ENCODE data around the gene MYO9B.

Gene MYO9B

GRCh38 chr19:17075864-17076542 is 426 bp downstream of the MYO9B start:
- peak overlapping the region; percentile 97 for H3K4me3 Mint-ChIP-seq
- H3K9me3 Mint-ChIP-seq: no peaks in the 10 kb centered on the region
- peaks cover 14% of the 10 kb centered on the region for H3K36me3 Mint-ChIP-seq (ENCODE audit: low read depth)
- peaks cover 70% of the 10 kb centered on the region for H3K4me1 Mint-ChIP-seq
- H3K27ac Mint-ChIP-seq: peak overlapping the region; percentile 68
- H3K27me3 Mint-ChIP-seq (ENCODE audit: low read depth, poor library complexity): no peaks in the 10 kb centered on the region
- no peak for TF ChIP-seq CTCF (IDR thresholded peaks at IDR 0.05)
- DNase-seq: no peak

GRCh38 chr19:17076543-17076991 is 990 bp downstream of the MYO9B start:
- Mint-ChIP-seq H3K27ac (peak overlapping the region; percentile 72), H3K4me3 (peak overlapping the region; percentile 97), H3K27me3 (ENCODE audit: low read depth, poor library complexity) (no peaks in the 10 kb centered on the region), H3K4me1 (peaks cover 67% of the 10 kb centered on the region), H3K36me3 (ENCODE audit: low read depth) (peaks cover 10% of the 10 kb centered on the region), H3K9me3 (no peaks in the 10 kb centered on the region)
- peak; percentile 20 for DNase-seq
- no peak for TF ChIP-seq CTCF (IDR thresholded peaks at IDR 0.05)

DNA sequence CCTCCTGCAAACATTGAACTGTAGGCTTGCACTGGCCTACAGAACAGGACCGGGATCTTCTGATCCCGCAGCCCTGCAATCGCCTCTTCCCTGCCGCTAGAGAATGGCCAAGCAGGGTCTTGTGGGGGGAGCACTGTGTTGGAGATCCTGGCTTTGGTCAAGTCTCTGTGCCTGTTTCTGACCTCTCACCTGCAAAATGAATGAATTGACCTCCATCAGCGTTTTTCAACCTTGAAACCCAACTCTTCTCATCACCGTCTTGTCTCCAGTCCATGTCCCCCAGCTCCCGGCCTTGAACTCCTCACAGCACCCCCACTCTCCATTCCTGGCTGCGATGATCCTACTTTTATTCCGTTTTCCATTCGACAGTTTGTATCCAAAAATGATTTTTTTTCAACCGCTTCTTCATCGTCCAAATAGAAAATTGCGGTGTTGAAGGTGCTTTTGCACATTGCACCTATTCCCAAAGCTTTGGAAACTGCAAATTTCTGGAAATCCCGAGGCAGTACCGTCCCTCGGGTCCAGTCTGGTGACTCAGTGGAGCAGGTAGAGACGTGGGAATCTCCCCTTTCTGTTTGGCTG is 2.0 kb downstream of the MYO9B start:
- no peak for DNase-seq
- H3K4me1 Mint-ChIP-seq: peaks cover 75% of the 10 kb centered on the region
- H3K36me3 Mint-ChIP-seq (ENCODE audit: low read depth): peaks cover 8% of the 10 kb centered on the region
- H3K9me3 Mint-ChIP-seq: no peaks in the 10 kb centered on the region
- H3K27me3 Mint-ChIP-seq (ENCODE audit: low read depth, poor library complexity): no peaks in the 10 kb centered on the region
- H3K4me3 Mint-ChIP-seq: peak overlapping the region; percentile 97
- H3K27ac Mint-ChIP-seq: peak overlapping the region; percentile 43
- TF ChIP-seq CTCF (IDR thresholded peaks at IDR 0.05): no peak

DNA sequence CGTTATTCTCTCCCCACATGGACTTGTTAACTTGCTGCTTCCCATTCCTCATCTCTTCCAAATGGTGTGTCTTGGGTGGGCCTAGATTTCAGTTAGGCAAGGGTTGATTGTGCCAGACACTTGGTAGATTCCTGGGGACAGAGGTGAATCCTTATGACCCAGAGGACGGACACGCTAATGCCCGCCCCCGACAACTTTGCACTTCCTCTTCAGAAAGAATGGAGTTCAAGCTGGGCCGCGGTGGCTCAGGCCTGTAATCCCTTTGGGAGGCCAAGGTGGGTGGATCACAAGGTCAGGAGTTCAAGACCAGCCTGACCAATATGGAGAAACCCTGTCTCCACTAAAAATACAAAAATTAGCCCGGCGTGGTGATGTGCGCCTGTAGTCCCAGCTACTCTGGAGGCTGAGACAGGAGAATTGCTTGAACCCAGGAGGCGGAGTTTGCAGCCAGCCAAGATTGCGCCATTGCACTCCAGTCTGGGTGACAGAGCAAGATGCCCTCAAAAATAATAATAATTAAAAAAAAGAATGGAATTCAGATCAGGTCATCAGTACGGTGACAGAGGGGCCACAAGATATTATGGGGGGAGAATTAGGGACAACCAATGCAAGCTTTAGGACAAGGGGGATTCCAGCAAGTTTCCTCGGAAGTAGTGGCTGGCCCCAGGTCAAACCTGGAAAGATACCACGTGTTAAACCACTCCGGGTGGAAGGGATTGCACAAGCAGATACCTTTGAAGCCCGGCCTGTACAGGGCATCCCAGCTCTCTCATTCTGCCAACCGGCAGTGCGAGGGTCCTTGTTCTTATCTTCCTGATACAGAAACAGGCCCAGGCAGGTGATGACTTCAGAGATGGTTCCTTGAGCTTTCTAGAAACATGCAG is 2.7 kb downstream of the MYO9B start:
- no peaks in the 10 kb centered on the region for H3K9me3 Mint-ChIP-seq
- no peak for DNase-seq
- peaks cover under 1% of the 10 kb centered on the region for H3K36me3 Mint-ChIP-seq (ENCODE audit: low read depth)
- TF ChIP-seq CTCF (IDR thresholded peaks at IDR 0.05): no peak
- peaks cover 68% of the 10 kb centered on the region for H3K4me1 Mint-ChIP-seq
- no peak overlapping the region for H3K27ac Mint-ChIP-seq
- H3K27me3 Mint-ChIP-seq (ENCODE audit: low read depth, poor library complexity): no peaks in the 10 kb centered on the region
- H3K4me3 Mint-ChIP-seq: peak overlapping the region; percentile 97

DNA sequence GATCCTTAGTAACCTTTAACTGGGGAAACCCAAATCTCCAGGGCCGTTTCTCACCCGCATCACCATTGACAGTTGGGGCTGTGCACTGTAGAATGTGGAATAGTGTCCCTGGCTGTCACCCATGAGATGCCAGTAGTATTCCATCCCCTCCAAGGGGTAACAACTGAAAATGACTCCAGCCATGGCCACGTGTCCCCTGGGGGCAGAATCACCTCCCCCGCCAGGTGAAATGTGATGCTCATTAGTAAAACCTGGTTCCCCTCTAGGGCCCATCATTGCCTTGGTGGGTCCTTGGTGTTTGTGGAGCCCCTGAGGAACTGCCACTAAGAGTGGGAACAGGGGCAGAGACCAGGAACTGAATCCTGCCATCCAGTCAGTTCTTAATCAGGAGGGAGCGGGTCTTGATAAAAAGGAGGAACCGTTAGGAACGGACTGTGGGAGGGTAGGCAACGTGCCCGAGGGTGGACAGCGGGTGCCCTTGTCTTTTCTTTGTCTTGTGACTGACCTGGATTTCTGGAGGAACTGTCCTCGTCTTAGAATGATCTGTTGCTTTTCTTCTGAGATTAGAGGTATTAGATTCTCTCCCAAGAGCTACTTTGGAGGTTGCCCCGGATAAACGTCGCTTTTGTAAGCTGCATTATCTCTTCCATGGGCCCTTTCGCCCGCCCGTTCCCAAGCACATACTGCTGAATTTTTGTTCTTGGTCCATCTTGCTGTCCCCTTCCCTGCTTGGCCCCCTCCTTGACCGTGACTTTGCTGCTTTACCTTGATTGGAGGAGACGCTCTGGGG is 3.5 kb downstream of the MYO9B start:
- no peaks in the 10 kb centered on the region for H3K36me3 Mint-ChIP-seq (ENCODE audit: low read depth)
- H3K4me3 Mint-ChIP-seq: no peak overlapping the region
- no peaks in the 10 kb centered on the region for H3K27me3 Mint-ChIP-seq (ENCODE audit: low read depth, poor library complexity)
- no peak for TF ChIP-seq CTCF (IDR thresholded peaks at IDR 0.05)
- H3K27ac Mint-ChIP-seq: peak overlapping the region; percentile 85
- no peak for DNase-seq
- peaks cover 60% of the 10 kb centered on the region for H3K4me1 Mint-ChIP-seq
- no peaks in the 10 kb centered on the region for H3K9me3 Mint-ChIP-seq
